H9 (cell line): ENCODE data around the gene ST6GALNAC3. TPM values are rescaled to one million over a fixed set of nuclear protein-coding genes. Genes with fewer than 3 reads are reported as not detected.

Experiments
- DNase-seq: peaks from one replicate; pipeline ENCODE4 v3.0.0-alpha.2; 2017
- H2AFZ ChIP-seq: one replicate; pipeline ENCODE4 v1.6.1; 2013; ENCODE audit warnings: mild to moderate bottlenecking, low read length, control low read depth, moderate library complexity
- H2AK5ac ChIP-seq: 2 replicates; pipeline ENCODE4 v1.6.1; 2013; ENCODE audit warnings: low read length, control low read depth, mixed read lengths; ENCODE audit not compliant: insufficient read length
- H2BK120ac ChIP-seq: one replicate; pipeline ENCODE4 v1.6.1; 2013; ENCODE audit warnings: low read depth, mild to moderate bottlenecking, low read length, control low read depth, inconsistent platforms; ENCODE audit not compliant: poor library complexity, severe bottlenecking
- H2BK12ac ChIP-seq: 2 replicates; pipeline ENCODE4 v1.6.1; 2013; ENCODE audit warnings: low read length, control low read depth, mixed read lengths, low read depth; ENCODE audit not compliant: insufficient read length
- H2BK15ac ChIP-seq: 2 replicates; pipeline ENCODE4 v1.6.1; 2013; ENCODE audit warnings: low read depth, low read length, control low read depth
- H2BK20ac ChIP-seq: one replicate; pipeline ENCODE4 v1.6.1; 2013; ENCODE audit warnings: low read depth, mild to moderate bottlenecking, low read length, control low read depth, inconsistent platforms; ENCODE audit not compliant: poor library complexity, severe bottlenecking
- H2BK5ac ChIP-seq: 2 replicates; pipeline ENCODE4 v1.6.1; 2013; ENCODE audit warnings: low read length, control low read depth, mixed read lengths; ENCODE audit not compliant: insufficient read length
- H3K14ac ChIP-seq: 2 replicates; pipeline ENCODE4 v1.6.1; 2013; ENCODE audit warnings: low read length, control low read depth; ENCODE audit not compliant: insufficient read depth
- H3K18ac ChIP-seq: 2 replicates; pipeline ENCODE4 v1.6.1; 2013; ENCODE audit warnings: low read depth, mild to moderate bottlenecking, mixed read lengths, low read length, control low read depth; ENCODE audit not compliant: insufficient read length
- H3K23ac ChIP-seq: 2 replicates; pipeline ENCODE4 v1.6.1; 2013; ENCODE audit warnings: low read length, control low read depth, mixed read lengths, low read depth; ENCODE audit not compliant: insufficient read length
- H3K23me2 ChIP-seq: 2 replicates; pipeline ENCODE4 v1.6.1; 2013; ENCODE audit warnings: low read depth, mild to moderate bottlenecking, mixed read lengths, low read length, control low read depth; ENCODE audit not compliant: insufficient read length, poor library complexity, severe bottlenecking
- H3K27ac ChIP-seq: 2 replicates; pipeline ENCODE4 v1.5.1; 2013; ENCODE audit warnings: low read length, control low read depth, mixed read lengths, low read depth; ENCODE audit not compliant: insufficient read length
- H3K27me3 ChIP-seq: 2 replicates; pipeline ENCODE4 v1.6.1; 2013; ENCODE audit warnings: low read length, control low read depth, inconsistent platforms; ENCODE audit not compliant: insufficient read depth
- H3K4ac ChIP-seq: 2 replicates; pipeline ENCODE4 v1.6.1; 2013; ENCODE audit warnings: low read depth, mild to moderate bottlenecking, control low read depth, inconsistent platforms, low read length, moderate library complexity
- H3K4me1 ChIP-seq: 2 replicates; pipeline ENCODE4 v1.6.1; 2013; ENCODE audit warnings: low read length, control low read depth, inconsistent platforms; ENCODE audit not compliant: insufficient read depth
- H3K4me2 ChIP-seq: 2 replicates; pipeline ENCODE4 v1.6.1; 2013; ENCODE audit warnings: low read length, control low read depth, mixed read lengths; ENCODE audit not compliant: insufficient read length, insufficient read depth
- H3K56ac ChIP-seq: 2 replicates; pipeline ENCODE4 v1.6.1; 2013; ENCODE audit warnings: low read depth, mild to moderate bottlenecking, mixed read lengths, low read length, control low read depth; ENCODE audit not compliant: insufficient read length
- H3K79me1 ChIP-seq: 2 replicates; pipeline ENCODE4 v1.6.1; 2013; ENCODE audit warnings: low read depth, mild to moderate bottlenecking, moderate library complexity, low read length, control low read depth, inconsistent platforms; ENCODE audit not compliant: insufficient read depth, poor library complexity, severe bottlenecking
- H3K79me2 ChIP-seq: 2 replicates; pipeline ENCODE4 v1.6.1; 2013; ENCODE audit warnings: low read length, control low read depth, inconsistent platforms; ENCODE audit not compliant: insufficient read depth
- H3K9ac ChIP-seq: 2 replicates; pipeline ENCODE4 v1.6.1; 2013; ENCODE audit warnings: low read length, control low read depth, mixed read lengths; ENCODE audit not compliant: insufficient read length; ENCODE audit errors: extremely low read depth
- H3K9me3 ChIP-seq: one replicate; pipeline ENCODE4 v1.6.1; 2013; ENCODE audit warnings: low read depth, low read length, inconsistent platforms; ENCODE audit not compliant: control insufficient read depth
- H3T11ph ChIP-seq: one replicate; pipeline ENCODE4 v1.6.1; 2013; ENCODE audit warnings: mild to moderate bottlenecking, low read length, control low read depth, inconsistent platforms
- H4K20me1 ChIP-seq: one replicate; pipeline ENCODE4 v1.6.1; 2013; ENCODE audit not compliant: control insufficient read depth, insufficient read length, insufficient read depth
- H4K5ac ChIP-seq: 2 replicates; pipeline ENCODE4 v1.6.1; 2013; ENCODE audit warnings: low read depth, mild to moderate bottlenecking, mixed read lengths, low read length, control low read depth; ENCODE audit not compliant: insufficient read length
- H4K8ac ChIP-seq: replicated peaks from 2 replicates; pipeline ENCODE4 v1.6.1; 2013; ENCODE audit warnings: low read length, control low read depth, mixed read lengths, low read depth; ENCODE audit not compliant: insufficient read length
- H4K91ac ChIP-seq: 2 replicates; pipeline ENCODE4 v1.6.1; 2013; ENCODE audit warnings: low read depth, mild to moderate bottlenecking, moderate library complexity, mixed read lengths, low read length, control low read depth; ENCODE audit not compliant: insufficient read length
- H3K27ac Mint-ChIP-seq, 3 experiments: 2 replicates in 2 of 3; 3 replicates in 1 of 3; pipeline ENCODE4 v1.8.0; 2020 to 2021; ENCODE audit warnings: mixed read lengths in 3 of 3, mild to moderate bottlenecking in 1 of 3, moderate library complexity in 1 of 3
- H3K27me3 Mint-ChIP-seq: 2 replicates; pipeline ENCODE4 v1.8.0; 2021; ENCODE audit warnings: low read depth, mild to moderate bottlenecking, moderate library complexity, mixed read lengths
- H3K36me3 Mint-ChIP-seq, 3 experiments: 2 replicates in 2 of 3; 3 replicates in 1 of 3; pipeline ENCODE4 v1.8.0; 2020 to 2021; ENCODE audit warnings: low read depth in 3 of 3, mixed read lengths in 3 of 3; ENCODE audit not compliant: insufficient read depth in 1 of 3
- H3K4me1 Mint-ChIP-seq, 2 experiments: 2 replicates each; pipeline ENCODE4 v1.8.0; 2020; ENCODE audit warnings: mixed read lengths in 2 of 2
- H3K4me3 Mint-ChIP-seq, 2 experiments: 2 replicates in 1 of 2; 3 replicates in 1 of 2; pipeline ENCODE4 v1.8.0; 2020 to 2021; ENCODE audit warnings: mild to moderate bottlenecking in 2 of 2, mixed read lengths in 2 of 2, moderate library complexity in 1 of 2
- H3K9me3 Mint-ChIP-seq, 2 experiments: 2 replicates in 1 of 2; 3 replicates in 1 of 2; pipeline ENCODE4 v1.8.0; 2020; ENCODE audit warnings: mild to moderate bottlenecking in 2 of 2, mixed read lengths in 2 of 2, moderate library complexity in 1 of 2
- CTCF ChIP-seq: fragments of 200-600 bp; sonication (generic); conservative IDR thresholded peaks from 3 replicates; pipeline ENCODE4 v1.8.0; 2021; ENCODE audit warnings: antibody characterized with exemption, mild to moderate bottlenecking
- total RNA-seq: library from RNA; stranded (reverse); gene quantifications from 2 replicates; pipeline ENCODE4 v1.2.1, GENCODE V29; 2021

ST6GALNAC3 gene
- total RNA-seq, 1 experiment from 2014 or later, result 11.2 TPM

- Histone ChIP-seq H2BK12ac (no peak overlapping the region), H3K27ac (no peak overlapping the region), H4K91ac (no peak overlapping the region), H3K9me3 (no peaks in the 10 kb centered on the region), H3K27me3 (no peaks in the 10 kb centered on the region), H3K4me2 (no peak overlapping the region), H3K79me1 (no peaks in the 10 kb centered on the region), H3T11ph (no peak overlapping the region), H3K4ac (no peak overlapping the region), H3K23ac (no peak overlapping the region), H2BK120ac (no peak overlapping the region), H3K23me2 (no peaks in the 10 kb centered on the region), H2BK20ac (no peak overlapping the region), H3K56ac (no peak overlapping the region), H3K18ac (no peak overlapping the region), H4K8ac (no peak overlapping the region), H2BK15ac (no peak overlapping the region), H2AFZ (no peak overlapping the region), H4K20me1 (no peaks in the 10 kb centered on the region), H3K9ac (no peak overlapping the region), H3K14ac (no peak overlapping the region), H3K4me1 (peaks cover 12% of the 10 kb centered on the region), H4K5ac (no peak overlapping the region), H3K79me2 (no peaks in the 10 kb centered on the region), H2BK5ac (no peak overlapping the region), H2AK5ac (no peak overlapping the region)
- DNase-seq, result no peak
- no peaks in the 10 kb centered on the region for H3K36me3 Mint-ChIP-seq
- H3K4me1 Mint-ChIP-seq, result peaks cover 47% of the 10 kb centered on the region in 2 experiments
- H3K27ac Mint-ChIP-seq, result no peak overlapping the region; a peak in 1 of 7 replicates
- H3K4me3 Mint-ChIP-seq, result no peak overlapping the region
- no peaks in the 10 kb centered on the region for H3K9me3 Mint-ChIP-seq
- no peak for TF ChIP-seq CTCF
- H3K27me3 Mint-ChIP-seq, result no peaks in the 10 kb centered on the region; the same call in 1 of the 2 replicates
Observed at GRCh38 chr1:76500116-76500515, 425.6 kb downstream of the ST6GALNAC3 start.
